Mucosa of stomach (tissue), 1 donor: ENCODE results near the gene MARCHF7.

Source experiments
- H3K27me3 ChIP-seq: one replicate; pipeline ENCODE4 v1.7.0; 2013; ENCODE audit warnings: mild to moderate bottlenecking, low read length; ENCODE audit not compliant: control insufficient read depth, insufficient read depth
- H3K36me3 ChIP-seq: one replicate; pipeline ENCODE4 v1.7.0; 2013; ENCODE audit warnings: low read length; ENCODE audit not compliant: control insufficient read depth, insufficient read depth
- H3K4me1 ChIP-seq: one replicate; pipeline ENCODE4 v1.7.0; 2013; ENCODE audit warnings: mild to moderate bottlenecking, low read length; ENCODE audit not compliant: control insufficient read depth, insufficient read depth
- H3K4me3 ChIP-seq: one replicate; pipeline ENCODE4 v1.7.0; 2013; ENCODE audit warnings: low read length
- H3K9ac ChIP-seq: one replicate; pipeline ENCODE4 v1.7.0; 2013; ENCODE audit warnings: mild to moderate bottlenecking, low read length, moderate library complexity
- H3K9me3 ChIP-seq: one replicate; pipeline ENCODE4 v1.7.0; 2013; ENCODE audit warnings: mild to moderate bottlenecking, low read length, moderate library complexity; ENCODE audit not compliant: control insufficient read depth
- donor health status: Pancreatic carcinoma.

MARCHF7 gene

DNA sequence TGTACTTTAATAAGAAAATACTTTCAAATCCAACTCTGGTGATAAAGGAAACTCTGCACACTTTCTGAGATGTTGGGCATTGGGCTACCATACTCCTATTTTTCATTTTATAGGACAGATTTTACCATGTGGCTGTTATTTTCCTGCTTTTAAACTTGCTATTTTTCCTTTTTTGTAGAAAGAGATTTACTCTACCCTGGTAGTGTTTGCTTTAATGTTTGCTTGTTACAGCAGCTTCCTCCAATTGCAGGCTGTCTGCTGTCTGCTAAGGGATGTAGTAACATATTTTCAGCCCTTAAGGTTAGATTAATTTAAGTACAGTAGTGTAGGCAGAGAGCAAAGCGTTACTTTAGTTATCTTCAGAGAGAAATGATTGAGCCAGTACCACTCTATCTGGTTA lies 38.6 kb downstream of the MARCHF7 start:
- Histone ChIP-seq H3K27me3 (no peaks in the 10 kb centered on the region), H3K4me3 (no peak overlapping the region), H3K4me1 (no peaks in the 10 kb centered on the region), H3K9me3 (no peaks in the 10 kb centered on the region), H3K9ac (no peak overlapping the region), H3K36me3 (peaks cover 5% of the 10 kb centered on the region)

DNA sequence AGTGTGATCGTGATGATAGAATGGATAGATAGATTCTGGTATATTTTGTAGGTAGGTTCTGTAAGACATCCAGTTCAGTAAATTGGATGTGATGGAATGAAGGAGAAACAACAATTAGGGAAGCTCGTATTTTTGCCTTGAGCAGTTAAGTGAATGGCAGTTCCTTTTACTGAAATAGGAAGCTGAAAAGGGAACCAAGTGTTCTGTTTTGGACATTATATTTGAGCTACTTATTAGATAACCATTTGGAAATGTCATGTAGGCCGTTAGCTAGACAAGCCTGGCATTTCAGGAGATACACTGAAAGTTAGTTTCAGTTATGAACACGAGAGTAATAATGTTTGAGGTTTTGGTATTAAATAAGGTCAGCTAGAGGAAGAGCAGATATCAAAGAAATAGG lies 41.5 kb downstream of the MARCHF7 start:
- H3K4me1 ChIP-seq = peaks cover 14% of the 10 kb centered on the region
- H3K36me3 ChIP-seq = no peaks in the 10 kb centered on the region
- no peaks in the 10 kb centered on the region for H3K9me3 ChIP-seq
- no peaks in the 10 kb centered on the region for H3K27me3 ChIP-seq
- H3K4me3 ChIP-seq = no peak overlapping the region
- no peak overlapping the region for H3K9ac ChIP-seq

DNA sequence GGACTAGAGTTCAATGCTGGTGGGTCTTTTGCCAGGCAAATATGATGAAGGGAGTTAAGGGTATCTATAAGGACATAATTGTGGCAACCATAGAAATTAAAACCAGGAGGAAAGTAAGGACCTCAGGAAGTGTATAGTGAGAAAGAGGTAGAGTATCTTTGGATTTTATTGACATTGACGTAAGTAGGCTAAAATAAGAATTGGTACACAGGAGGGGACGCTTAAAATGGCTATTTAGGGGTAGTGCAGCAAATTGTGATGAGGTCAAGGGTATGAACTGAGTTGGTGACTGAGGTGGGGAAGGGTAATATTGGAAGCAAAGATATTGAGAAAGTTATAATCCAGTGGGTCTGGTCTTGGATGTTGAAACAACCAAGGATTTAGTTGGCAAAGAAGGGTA lies 42.7 kb downstream of the MARCHF7 start:
- Histone ChIP-seq H3K36me3 (no peaks in the 10 kb centered on the region), H3K4me3 (no peak overlapping the region), H3K9ac (no peak overlapping the region), H3K4me1 (peaks cover 19% of the 10 kb centered on the region), H3K27me3 (no peaks in the 10 kb centered on the region), H3K9me3 (no peaks in the 10 kb centered on the region)

DNA sequence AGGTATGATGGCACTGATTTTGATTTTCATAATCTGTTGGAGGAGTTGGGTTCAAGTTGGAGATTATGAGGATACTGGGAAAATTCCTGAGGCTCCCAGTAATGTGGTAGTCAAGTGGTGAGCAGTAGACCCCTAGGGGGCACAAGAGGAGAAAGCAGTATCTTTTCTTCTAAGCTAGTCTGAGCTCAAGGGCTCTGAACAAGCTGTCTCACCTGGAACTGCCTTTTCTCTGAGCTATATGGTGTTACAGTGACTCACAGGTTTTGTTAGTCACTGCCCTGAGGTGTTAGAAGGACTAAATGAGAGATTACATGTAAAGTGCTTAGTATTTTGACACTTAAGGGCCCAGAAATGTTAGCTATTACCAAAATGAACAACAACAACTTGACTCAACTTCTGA lies 43.5 kb downstream of the MARCHF7 start:
- Histone ChIP-seq H3K4me1 (peaks cover 19% of the 10 kb centered on the region), H3K9ac (no peak overlapping the region), H3K9me3 (no peaks in the 10 kb centered on the region), H3K36me3 (no peaks in the 10 kb centered on the region), H3K4me3 (no peak overlapping the region), H3K27me3 (no peaks in the 10 kb centered on the region)

DNA sequence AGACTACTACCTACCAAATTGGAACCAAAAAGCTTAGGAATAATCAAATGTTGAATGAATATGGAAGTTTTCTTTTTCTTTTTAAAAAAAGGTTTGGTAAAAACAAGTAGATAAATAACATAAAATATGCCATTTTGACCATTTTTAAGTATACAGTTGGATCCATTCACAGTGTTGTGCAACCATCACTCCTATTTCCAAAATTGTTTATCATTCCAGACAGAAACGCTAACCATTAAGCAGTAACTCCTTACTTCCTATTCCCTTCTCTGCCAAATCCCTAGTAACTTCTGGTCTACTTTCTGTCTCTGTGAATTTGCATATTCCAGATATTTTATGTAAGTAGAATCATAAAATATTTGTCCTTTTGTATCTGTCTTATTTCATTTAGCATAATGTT lies 45.9 kb downstream of the MARCHF7 start:
- H3K9ac ChIP-seq = no peak overlapping the region
- no peak overlapping the region for H3K4me3 ChIP-seq
- H3K4me1 ChIP-seq = peaks cover 19% of the 10 kb centered on the region
- H3K9me3 ChIP-seq = no peaks in the 10 kb centered on the region
- H3K36me3 ChIP-seq = no peaks in the 10 kb centered on the region
- no peaks in the 10 kb centered on the region for H3K27me3 ChIP-seq

DNA sequence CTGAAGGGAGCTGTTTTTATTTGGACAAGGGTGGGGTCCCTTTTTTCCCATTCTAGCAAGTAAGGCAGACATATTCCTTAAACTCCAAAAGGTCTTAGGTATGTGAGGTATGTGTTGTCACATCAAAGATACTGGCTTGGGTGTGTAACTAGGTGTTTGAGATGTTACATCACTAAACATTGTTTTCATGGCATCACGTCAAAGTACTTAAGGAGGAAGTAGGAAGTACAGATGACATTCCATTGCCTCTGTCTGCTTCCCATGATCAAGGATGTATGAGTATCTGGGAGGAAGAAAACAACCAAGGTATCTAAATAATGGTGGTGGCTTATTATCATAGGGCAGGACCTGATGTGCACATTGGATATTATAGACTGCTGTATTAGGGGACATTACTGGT lies 46.4 kb downstream of the MARCHF7 start:
- Histone ChIP-seq H3K27me3 (no peaks in the 10 kb centered on the region), H3K36me3 (no peaks in the 10 kb centered on the region), H3K9ac (no peak overlapping the region), H3K4me3 (no peak overlapping the region), H3K4me1 (peaks cover 19% of the 10 kb centered on the region), H3K9me3 (no peaks in the 10 kb centered on the region)

DNA sequence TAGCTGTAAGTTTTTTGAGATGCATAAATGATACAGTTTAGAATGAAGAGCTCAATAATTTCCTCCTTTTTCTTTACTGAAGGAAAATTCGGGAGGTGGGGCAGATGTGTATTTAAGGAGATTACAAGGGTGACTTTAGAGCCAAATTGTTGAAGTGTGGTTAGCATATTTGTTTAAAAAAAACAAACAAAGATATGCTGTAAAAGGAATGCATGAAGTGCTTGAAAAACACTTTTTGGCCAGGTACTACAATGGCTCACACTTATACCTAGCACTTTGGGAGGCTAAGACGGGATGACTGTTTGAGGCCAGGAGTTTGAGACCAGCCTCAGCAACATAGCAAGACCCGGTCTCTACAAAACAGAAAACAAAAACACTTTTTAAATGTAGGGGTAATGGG lies 47.3 kb downstream of the MARCHF7 start:
- no peak overlapping the region for H3K4me3 ChIP-seq
- no peaks in the 10 kb centered on the region for H3K36me3 ChIP-seq
- H3K9me3 ChIP-seq = no peaks in the 10 kb centered on the region
- H3K27me3 ChIP-seq = no peaks in the 10 kb centered on the region
- H3K4me1 ChIP-seq = peaks cover 19% of the 10 kb centered on the region
- no peak overlapping the region for H3K9ac ChIP-seq

DNA sequence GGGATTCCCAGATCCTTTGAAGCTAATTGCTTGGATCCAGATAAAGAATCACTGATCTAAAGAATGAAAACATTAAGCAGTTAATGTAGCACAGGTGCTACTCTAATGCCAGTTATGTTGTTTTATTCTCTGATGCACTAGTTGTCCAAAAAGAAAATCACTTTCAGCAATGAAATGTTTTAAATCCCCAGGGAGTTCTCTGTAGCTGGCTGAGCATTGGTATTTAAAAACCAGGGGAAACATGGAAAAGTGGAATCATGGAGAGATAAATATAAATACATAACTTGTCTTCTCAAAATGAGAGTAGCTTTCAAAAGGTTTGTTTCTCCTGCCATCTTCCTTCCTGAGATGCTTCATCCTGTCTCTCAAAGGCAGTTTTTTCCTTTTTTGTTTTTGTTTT lies 48.0 kb downstream of the MARCHF7 start:
- Histone ChIP-seq H3K4me1 (peaks cover 19% of the 10 kb centered on the region), H3K27me3 (no peaks in the 10 kb centered on the region), H3K9me3 (no peaks in the 10 kb centered on the region), H3K36me3 (no peaks in the 10 kb centered on the region), H3K4me3 (no peak overlapping the region), H3K9ac (no peak overlapping the region)

DNA sequence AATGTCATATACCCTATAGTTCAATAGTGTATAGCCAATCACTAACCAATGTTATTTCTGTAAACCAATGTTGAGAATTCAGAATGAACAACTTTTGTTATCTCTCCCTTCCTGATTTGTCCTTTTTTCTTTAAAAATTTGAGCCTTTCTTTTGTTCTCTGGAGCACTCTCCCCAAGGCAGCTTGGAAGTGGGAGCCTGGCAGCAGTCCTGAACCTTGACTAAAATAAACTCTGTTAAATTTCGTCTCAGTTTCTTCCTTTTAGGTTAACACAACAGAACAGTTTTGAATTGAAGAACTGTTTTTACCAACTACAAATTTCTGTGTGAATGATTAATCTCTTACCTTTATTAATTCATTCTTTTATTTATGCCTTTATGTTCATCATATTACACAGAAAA lies 49.8 kb downstream of the MARCHF7 start:
- Histone ChIP-seq H3K27me3 (no peaks in the 10 kb centered on the region), H3K9ac (no peak overlapping the region), H3K36me3 (no peaks in the 10 kb centered on the region), H3K4me1 (peaks cover 19% of the 10 kb centered on the region), H3K9me3 (no peaks in the 10 kb centered on the region), H3K4me3 (no peak overlapping the region)
